Heart left ventricle (tissue), 16 donors: ENCODE measurements around the gene RNU11. TPM values are rescaled to one million over a fixed set of nuclear protein-coding genes. Genes with fewer than 3 reads are reported as not detected.

Source experiments
- ATAC-seq, 4 donors: fragments of 200-7000 bp; cut with Tn5 transposase; one replicate each; pipeline ENCODE4 v1.9.1; 2020 to 2022; ENCODE audit warnings: moderate library complexity in 4 of 4, mild to moderate bottlenecking in 3 of 4, moderate number of reproducible peaks in 1 of 4
- DNase-seq, 5 donors: peaks; one replicate each; pipeline ENCODE4 v3.0.0-alpha.2; 2020
- H3K27ac ChIP-seq, 12 donors: fragments of 200-600 bp; sonication (generic) in 4 of 12; one replicate each; pipeline versions ENCODE4 v1.5.0 to v1.8.0; 2016 to 2022; ENCODE audit warnings: mild to moderate bottlenecking in 2 of 12
- H3K27me3 ChIP-seq, 9 donors: fragments of 200-600 bp; sonication (generic) in 2 of 9; one replicate each; pipeline versions ENCODE4 v1.5.1 to v1.8.0; 2016 to 2022; ENCODE audit warnings: mild to moderate bottlenecking in 3 of 9
- H3K36me3 ChIP-seq, 9 donors: fragments of 200-600 bp; sonication (generic) in 2 of 9; one replicate each; pipeline versions ENCODE4 v1.5.0 to v1.8.0; 2018 to 2022; ENCODE audit warnings: mild to moderate bottlenecking in 2 of 9
- H3K4me1 ChIP-seq, 12 donors: fragments of 200-600 bp; sonication (generic) in 4 of 12; one replicate each; pipeline versions ENCODE4 v1.5.0 to v1.8.0; 2016 to 2022; ENCODE audit warnings: mild to moderate bottlenecking in 3 of 12
- H3K4me3 ChIP-seq, 12 donors: fragments of 200-600 bp; sonication (generic) in 4 of 12; one replicate each; pipeline versions ENCODE4 v1.5.0 to v1.8.0; 2017 to 2022; ENCODE audit warnings: mild to moderate bottlenecking in 9 of 12, moderate library complexity in 4 of 12
- H3K9me3 ChIP-seq, 12 donors: fragments of 200-600 bp; sonication (generic) in 4 of 12; one replicate each; pipeline versions ENCODE4 v1.5.0 to v1.8.0; 2016 to 2022; ENCODE audit warnings: mild to moderate bottlenecking in 1 of 12
- CTCF ChIP-seq, 12 donors: fragments of 200-600 bp; sonication (generic) in 4 of 12; IDR thresholded peaks; one replicate each; pipeline versions ENCODE4 v1.5.0 to v1.8.0; 2018 to 2022; ENCODE audit warnings: antibody characterized with exemption in 12 of 12, mild to moderate bottlenecking in 5 of 12
- POLR2A ChIP-seq, 2 donors: fragments of 450-650 bp; IDR thresholded peaks; one replicate each; pipeline ENCODE4 v1.6.1; 2017; ENCODE audit warnings: antibody characterized with exemption in 2 of 2, mild to moderate bottlenecking in 2 of 2, moderate library complexity in 2 of 2
- WGBS, 4 donors: extraction: QIAGEN DNeasy Blood & Tissue Kit in 2 of 4; methylation state at CpG; one replicate each; pipeline versions ENCODE4 v1.1.5 to v1.1.7; 2013 to 2018; 5-methylcytosine and 5-hydroxymethylcytosine counted together
- intact Hi-C, 10 donors: fragments of 100-400 bp; cut with DNase I; formaldehyde crosslinking; loops; one replicate each; pipeline versions ENCODE4 v1.11.1 to v1.14.2; 2022
- polyA plus RNA-seq, 2 donors: library from polyadenylated mRNA; stranded (reverse); fragments of 200-250 nt; gene quantifications; one replicate each; pipeline ENCODE4 v1.2.3, GENCODE V29; 2013
- total RNA-seq, 9 donors: library from RNA; depleted of rRNA in 2 of 9; stranded (reverse); fragments of >200 nt in 2 of 9; fragmentation: NEBNext Ultra II Directional in 3 of 9; extraction: Animal tissue kit (Norgen Biotek cat#: 25700) in 3 of 9; gene quantifications; one replicate each; pipeline versions ENCODE4 v1.1.0 to v1.2.4, GENCODE V29; 2016 to 2023
- donor health status: ischemic (EF 13 %, LVEDD 7.1; RV severe dilation, severe dysfunction).
- donor health status: healthy with polysubstance abuse.
- donor health status: DM: no; HTN: yes; CAD: no.
- donor health status: DM: no; HTN: no; CAD: no.
- donor health status: ischemic (EF 25% LVEDD 6.9; RV normal size, moderate dysfunction).
- donor health status: ischemic (EF 25% LVEDD 5.7; RV mildly dilated, moderate dysfunction).
- donor health status: healthy.
- donor health status: DM: yes; HTN: yes; CAD: no.
- donor health status: ischemic (EF 35%, LVEDD 5.7; RV mildly dilated, moderate dysfunction).
- donor health status: nonischemic (EF 11% LVEDD 7.7; RV severe dilation, severe dysfunction).
- donor health status: DM: yes; HTN: yes; CAD: no.
- donor health status: PGD.
- donor health status: ischemic (EF 29% LVEDD 5.4; RV normal size, mild dysfunction).
- donor health status: nonischemic (EF 23%, LVEDD 6.1; RV moderate dilation, normal function).

RNU11 gene
- total and polyA plus RNA-seq, 11 donors = not detected

- Histone ChIP-seq H3K4me3 (no peak overlapping the region), H3K4me1 (peaks cover 0 to 14% (median 0%) of the 10 kb centered on the region in 12 donors), H3K9me3 (no peaks in the 10 kb centered on the region), H3K27me3 (no peaks in the 10 kb centered on the region), H3K27ac (no peak overlapping the region), H3K36me3 (peaks cover 0 to 72% (median 63%) of the 10 kb centered on the region in 9 donors)
- ATAC-seq (no peak), DNase-seq (no peak)
- TF ChIP-seq CTCF (IDR thresholded peaks at IDR 0.05) (no peak), POLR2A (IDR thresholded peaks at IDR 0.05) (no peak)
- 69 to 89% (median 80%) methylated on average over 4 to 5 of the region's 5 CpGs for WGBS, 4 donors
- intact Hi-C loops = loop anchor here in 8 of 10 donors (2.0 to 10.0 kb wide), 7 partner anchors 87 to 350 kb away; partner anchors contain the start of gene SESN2 (in 1 of the 8)
Measured at GRCh38 chr1:28604411-28604810, 44.0 kb upstream of the RNU11 start.

- Histone ChIP-seq H3K9me3 (no peaks in the 10 kb centered on the region), H3K27ac (no peak overlapping the region), H3K4me3 (no peak overlapping the region), H3K36me3 (peaks cover 0 to 77% (median 69%) of the 10 kb centered on the region in 9 donors), H3K4me1 (peaks cover 0 to 14% (median 0%) of the 10 kb centered on the region in 12 donors), H3K27me3 (no peaks in the 10 kb centered on the region)
- ATAC-seq (no peak), DNase-seq (no peak)
- TF ChIP-seq POLR2A (IDR thresholded peaks at IDR 0.05) (no peak), CTCF (IDR thresholded peaks at IDR 0.05) (no peak)
- intact Hi-C loops = loop anchor here in 8 of 10 donors (2.0 to 10.0 kb wide), 7 partner anchors 88 to 350 kb away; partner anchors contain the start of gene SESN2 (in 1 of the 8)
- 87 to 90% (median 88%) methylated on average over 6 of the region's 6 CpGs for WGBS, 4 donors
Measured at GRCh38 chr1:28604962-28605361, 43.4 kb upstream of the RNU11 start.

- no peak overlapping the region for H3K4me3 ChIP-seq
- no peak for DNase-seq
- no peak overlapping the region for H3K27ac ChIP-seq
- intact Hi-C loops = loop anchor here in 4 of 10 donors (10.0 kb wide), 3 partner anchors 202 to 352 kb away; partner anchors contain the start of gene SESN2 (in 1 of the 4)
- H3K27me3 ChIP-seq = no peaks in the 10 kb centered on the region
- no peak for ATAC-seq
- WGBS, 4 donors = 80 to 92% (median 85%) methylated on average over 2 of the region's 2 CpGs
- no peaks in the 10 kb centered on the region for H3K9me3 ChIP-seq
- peaks cover 0 to 94% (median 87%) of the 10 kb centered on the region in 9 donors for H3K36me3 ChIP-seq
- TF ChIP-seq CTCF (IDR thresholded peaks at IDR 0.05) (no peak), POLR2A (IDR thresholded peaks at IDR 0.05) (no peak)
- H3K4me1 ChIP-seq = peaks cover 0 to 10% (median 0%) of the 10 kb centered on the region in 12 donors
Measured at GRCh38 chr1:28606771-28607170, 41.6 kb upstream of the RNU11 start.

- Histone ChIP-seq H3K9me3 (no peaks in the 10 kb centered on the region), H3K27ac (no peak overlapping the region), H3K4me1 (no peaks in the 10 kb centered on the region), H3K27me3 (no peaks in the 10 kb centered on the region), H3K36me3 (peaks cover 0 to 100% (median 97%) of the 10 kb centered on the region in 9 donors), H3K4me3 (no peak overlapping the region)
- 75 to 82% (median 78%) methylated on average over 5 of the region's 5 CpGs for WGBS, 4 donors
- DNase-seq = no peak
- TF ChIP-seq POLR2A (IDR thresholded peaks at IDR 0.05) (no peak), CTCF (IDR thresholded peaks at IDR 0.05) (no peak)
- intact Hi-C loops = no loop called here
- no peak for ATAC-seq
Measured at GRCh38 chr1:28613175-28613574, 35.2 kb upstream of the RNU11 start.
